Subcutaneous abdominal adipose tissue (tissue), 5 donors: Measurements from ENCODE around the gene FICD.
A peak's percentile ranks its signal among the peaks of the same experiment; 100 is the strongest.

Experiments used
- H3K27ac ChIP-seq: one replicate; pipeline ENCODE4 v1.7.0; 2013; ENCODE audit warnings: low read depth, mild to moderate bottlenecking, inconsistent platforms, low read length, moderate library complexity
- H3K27me3 ChIP-seq, 5 donors: one replicate each; pipeline ENCODE4 v1.7.0; 2013; ENCODE audit warnings: low read length in 5 of 5, inconsistent platforms in 1 of 5; ENCODE audit not compliant: control insufficient read depth in 5 of 5, insufficient read depth in 4 of 5
- H3K36me3 ChIP-seq, 5 donors: one replicate each; pipeline ENCODE4 v1.7.0; 2013; ENCODE audit warnings: low read length in 5 of 5; ENCODE audit not compliant: control insufficient read depth in 5 of 5, insufficient read depth in 5 of 5
- H3K4me1 ChIP-seq, 5 donors: one replicate each; pipeline ENCODE4 v1.7.0; 2013; ENCODE audit warnings: low read length in 5 of 5, mild to moderate bottlenecking in 3 of 5, moderate library complexity in 1 of 5; ENCODE audit not compliant: control insufficient read depth in 5 of 5, insufficient read depth in 5 of 5
- H3K4me3 ChIP-seq, 5 donors: one replicate each; pipeline ENCODE4 v1.7.0; 2013; ENCODE audit warnings: low read length in 5 of 5, low read depth in 1 of 5
- H3K9ac ChIP-seq, 5 donors: one replicate each; pipeline ENCODE4 v1.7.0; 2013; ENCODE audit warnings: low read length in 5 of 5, mild to moderate bottlenecking in 4 of 5, moderate library complexity in 3 of 5
- H3K9me3 ChIP-seq, 5 donors: one replicate each; pipeline ENCODE4 v1.7.0; 2013; ENCODE audit warnings: low read length in 5 of 5; ENCODE audit not compliant: control insufficient read depth in 5 of 5
- donor health status: healthy.
- donor health status: healthy.
- donor health status: healthy.
- donor health status: healthy.
- donor health status: healthy.

FICD gene

GRCh38 chr12:108563136-108563803, 48.2 kb downstream of the FICD start:
- no peaks in the 10 kb centered on the region for H3K27me3 ChIP-seq
- H3K9ac ChIP-seq, result peak overlapping the region; percentile 79 to 98 (median 93)
- H3K9me3 ChIP-seq, result no peaks in the 10 kb centered on the region
- H3K4me3 ChIP-seq, result peak overlapping the region; percentile 86 to 100 (median 95)
- peaks cover 11 to 72% (median 54%) of the 10 kb centered on the region in 5 donors for H3K4me1 ChIP-seq
- H3K27ac ChIP-seq, result peak overlapping the region; percentile 97
- H3K36me3 ChIP-seq, result peaks cover 18 to 45% (median 39%) of the 10 kb centered on the region in 5 donors

- Histone ChIP-seq H3K9ac (peak overlapping the region in 4 of 5 donors; percentile 24 to 96 (median 86)), H3K36me3 (peaks cover 19 to 48% (median 44%) of the 10 kb centered on the region in 5 donors), H3K9me3 (no peaks in the 10 kb centered on the region), H3K27me3 (no peaks in the 10 kb centered on the region), H3K4me1 (peaks cover 9 to 72% (median 52%) of the 10 kb centered on the region in 5 donors), H3K4me3 (peak overlapping the region in 4 of 5 donors; percentile 86 to 100 (median 98)), H3K27ac (peak overlapping the region; percentile 33)
Measured at GRCh38 chr12:108563804-108564151, 48.7 kb downstream of the FICD start.

DNA sequence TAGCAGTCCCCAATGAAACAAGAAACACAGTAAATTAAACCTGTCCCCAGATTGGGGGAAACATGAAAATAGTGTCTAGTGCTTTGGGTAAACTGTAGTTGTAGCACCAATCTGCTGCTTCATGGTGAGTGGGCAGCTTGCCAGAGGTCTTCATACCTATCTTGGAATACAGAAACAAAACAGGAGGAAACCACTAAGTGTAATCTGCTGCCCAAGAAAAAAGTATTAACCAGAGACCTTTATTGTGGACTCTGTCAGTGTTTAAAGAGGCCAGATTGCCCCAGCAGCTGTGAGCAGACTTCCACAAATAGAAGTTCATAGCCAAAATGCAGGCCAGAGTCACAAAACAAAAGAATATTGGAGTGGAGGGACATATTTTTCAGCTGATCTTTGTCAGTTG, 49.6 kb downstream of the FICD start:
- Histone ChIP-seq H3K4me1 (peaks cover 8 to 64% (median 43%) of the 10 kb centered on the region in 5 donors), H3K27ac (peak overlapping the region; percentile 70), H3K9ac (no peak overlapping the region), H3K27me3 (no peaks in the 10 kb centered on the region), H3K4me3 (no peak overlapping the region), H3K9me3 (no peaks in the 10 kb centered on the region), H3K36me3 (peaks cover 19 to 55% (median 52%) of the 10 kb centered on the region in 5 donors)

DNA sequence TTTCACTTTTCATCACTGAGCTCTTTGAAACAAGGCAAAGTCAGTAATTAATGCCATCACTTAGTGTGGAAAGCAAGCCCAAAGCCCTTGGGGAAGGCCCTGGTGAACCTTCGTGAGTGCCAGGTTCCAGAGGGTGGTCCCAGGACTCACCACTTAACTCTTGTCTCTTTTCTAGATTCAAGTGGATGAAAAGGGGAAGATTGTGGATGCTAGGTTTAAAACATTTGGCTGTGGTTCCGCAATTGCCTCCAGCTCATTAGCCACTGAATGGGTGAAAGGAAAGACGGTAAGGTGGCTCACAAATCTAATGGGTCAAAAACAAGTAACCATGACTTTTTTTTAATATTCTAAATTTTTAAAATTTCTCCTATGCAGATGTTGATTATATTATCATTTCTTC, 50.1 kb downstream of the FICD start:
- H3K4me1 ChIP-seq, result peaks cover 3 to 60% (median 39%) of the 10 kb centered on the region in 5 donors
- H3K4me3 ChIP-seq, result no peak overlapping the region
- peak overlapping the region; percentile 70 for H3K27ac ChIP-seq
- no peaks in the 10 kb centered on the region for H3K27me3 ChIP-seq
- H3K36me3 ChIP-seq, result peaks cover 19 to 59% (median 53%) of the 10 kb centered on the region in 5 donors
- H3K9me3 ChIP-seq, result no peaks in the 10 kb centered on the region
- H3K9ac ChIP-seq, result no peak overlapping the region

- H3K27me3 ChIP-seq, result no peaks in the 10 kb centered on the region
- peak overlapping the region in 3 of 5 donors; percentile 13 to 37 (median 35) for H3K9ac ChIP-seq
- H3K9me3 ChIP-seq, result no peaks in the 10 kb centered on the region
- H3K4me1 ChIP-seq, result peaks cover 0 to 53% (median 35%) of the 10 kb centered on the region in 5 donors
- H3K27ac ChIP-seq, result peak overlapping the region; percentile 70
- peaks cover 19 to 60% (median 54%) of the 10 kb centered on the region in 5 donors for H3K36me3 ChIP-seq
- no peak overlapping the region for H3K4me3 ChIP-seq
Measured at GRCh38 chr12:108565976-108566375, 50.9 kb downstream of the FICD start.

DNA sequence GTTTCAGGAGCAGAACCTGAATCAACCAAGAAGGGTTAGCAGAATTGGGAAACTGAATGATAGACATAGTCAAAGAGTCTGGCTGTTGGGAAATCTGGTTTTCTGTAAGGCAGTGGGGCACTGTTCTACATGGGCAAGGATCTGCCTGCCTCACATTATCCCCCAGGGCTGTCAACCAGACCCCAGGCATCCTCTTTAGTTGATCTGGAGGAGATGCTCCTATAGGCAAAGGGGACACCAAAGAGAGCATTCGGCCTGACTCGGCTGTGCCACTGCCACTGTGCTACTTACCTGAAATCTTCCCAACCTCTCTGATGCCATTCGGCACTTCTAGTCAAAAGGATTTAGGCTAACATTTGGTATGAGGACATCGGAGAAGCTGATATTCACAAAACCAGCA, 51.4 kb downstream of the FICD start:
- H3K4me1 ChIP-seq, result peaks cover 0 to 51% (median 34%) of the 10 kb centered on the region in 5 donors
- no peak overlapping the region for H3K4me3 ChIP-seq
- H3K9ac ChIP-seq, result peak overlapping the region in 2 of 5 donors; percentile 35 to 37
- no peaks in the 10 kb centered on the region for H3K27me3 ChIP-seq
- H3K27ac ChIP-seq, result peak overlapping the region; percentile 70
- peaks cover 19 to 60% (median 54%) of the 10 kb centered on the region in 5 donors for H3K36me3 ChIP-seq
- no peaks in the 10 kb centered on the region for H3K9me3 ChIP-seq

GRCh38 chr12:108567406-108568337, 52.6 kb downstream of the FICD start:
- H3K4me3 ChIP-seq, result no peak overlapping the region
- H3K27ac ChIP-seq, result peak overlapping the region; percentile 70
- H3K9me3 ChIP-seq, result no peaks in the 10 kb centered on the region
- H3K4me1 ChIP-seq, result peaks cover 0 to 43% (median 27%) of the 10 kb centered on the region in 5 donors
- no peak overlapping the region for H3K9ac ChIP-seq
- H3K27me3 ChIP-seq, result no peaks in the 10 kb centered on the region
- peaks cover 19 to 60% (median 54%) of the 10 kb centered on the region in 5 donors for H3K36me3 ChIP-seq

- H3K9ac ChIP-seq, result no peak overlapping the region
- no peak overlapping the region for H3K4me3 ChIP-seq
- peak overlapping the region; percentile 70 for H3K27ac ChIP-seq
- H3K27me3 ChIP-seq, result no peaks in the 10 kb centered on the region
- peaks cover 19 to 60% (median 54%) of the 10 kb centered on the region in 5 donors for H3K36me3 ChIP-seq
- H3K4me1 ChIP-seq, result peaks cover 0 to 35% (median 20%) of the 10 kb centered on the region in 5 donors
- no peaks in the 10 kb centered on the region for H3K9me3 ChIP-seq
Measured at GRCh38 chr12:108568338-108569154, 53.5 kb downstream of the FICD start.
